ENCODE data around the gene CASP1.

- no peak for TF ChIP-seq RAD21 (IDR thresholded peaks at IDR 0.05; ENCODE audit: low read depth)
- TF ChIP-seq ZBTB7A (IDR thresholded peaks at IDR 0.05; ENCODE audit: low read depth) = no peak
- TF ChIP-seq MAX (IDR thresholded peaks at IDR 0.05) = no peak
Measured at GRCh38 chr11:105081412-105082150, 46.6 kb upstream of the CASP1 start.

All from Ishikawa (cell line).